PC-9 (cell line): ENCODE results near the gene PIK3CA. TPM values are rescaled to one million over a fixed set of nuclear protein-coding genes. Genes with fewer than 3 reads are reported as not detected.

ENCODE experiments used
- BruUV-seq: library from RNA; stranded (reverse); fragments of 400-500 nt; replicated peaks from 2 replicates; lab custom pipeline; 2021; lab: Mats Ljungman, UMichigan
- CTCF ChIA-PET: fragments of 300-600 bp; sonication (Branson Sonifier 250); formaldehyde crosslinking; loops from one replicate; lab custom pipeline; 2022; ENCODE audit warnings: antibody characterized with exemption; lab: Charles Lee
- POLR2A ChIA-PET: fragments of 300-600 bp; sonication (Branson Sonifier 250); formaldehyde crosslinking; loops from one replicate; lab custom pipeline; 2022; ENCODE audit warnings: antibody characterized with exemption; ENCODE audit not compliant: unreplicated experiment; lab: Charles Lee
- DNase-seq, 2 experiments: peaks; one replicate each; pipeline versions ENCODE4 v3.0.0 to v3.0.0-alpha.2; 2015 to 2022; ENCODE audit warnings: mixed read lengths in 1 of 2
- H2AFZ ChIP-seq: fragments of 200-600 bp; sonication (generic); 2 replicates; pipeline ENCODE4 v1.8.1; 2017; ENCODE audit warnings: antibody characterized with exemption
- H3F3A ChIP-seq: fragments of 200-600 bp; sonication (generic); 2 replicates; pipeline ENCODE4 v1.8.1; 2017; ENCODE audit warnings: antibody characterized with exemption, mild to moderate bottlenecking, low read depth; ENCODE audit not compliant: insufficient read depth
- H3K27ac ChIP-seq: fragments of 200-600 bp; sonication (generic); 2 replicates; pipeline ENCODE4 v1.6.1; 2016; ENCODE audit warnings: mixed run types
- H3K27me3 ChIP-seq: fragments of 200-600 bp; sonication (generic); 2 replicates; pipeline ENCODE4 v1.6.1; 2016; ENCODE audit warnings: low read depth, mixed run types; ENCODE audit not compliant: insufficient read depth
- H3K36me3 ChIP-seq: fragments of 200-600 bp; sonication (generic); 2 replicates; pipeline ENCODE4 v1.6.1; 2016; ENCODE audit warnings: low read depth, mixed run types
- H3K4me1 ChIP-seq: fragments of 200-600 bp; sonication (generic); replicated peaks from 2 replicates; pipeline ENCODE4 v1.6.1; 2016; ENCODE audit warnings: mixed run types; ENCODE audit not compliant: insufficient read depth
- H3K4me2 ChIP-seq: fragments of 200-600 bp; sonication (generic); 2 replicates; pipeline ENCODE4 v1.6.1; 2017; ENCODE audit warnings: mixed run types
- H3K4me3 ChIP-seq: fragments of 200-600 bp; sonication (generic); 2 replicates; pipeline ENCODE4 v1.6.1; 2016; ENCODE audit warnings: mixed run types
- H3K79me2 ChIP-seq: fragments of 200-600 bp; sonication (generic); 2 replicates; pipeline ENCODE4 v1.6.1; 2017; ENCODE audit warnings: low read depth, mixed run types
- H3K9me2 ChIP-seq: fragments of 200-600 bp; sonication (generic); 2 replicates; pipeline ENCODE4 v1.8.1; 2017; ENCODE audit warnings: mild to moderate bottlenecking; ENCODE audit not compliant: insufficient read depth
- H3K9me3 ChIP-seq: fragments of 200-600 bp; sonication (generic); 2 replicates; pipeline ENCODE4 v1.8.1; 2016; ENCODE audit warnings: low read depth; ENCODE audit not compliant: insufficient read depth
- H4K20me1 ChIP-seq: fragments of 200-600 bp; sonication (generic); 2 replicates; pipeline ENCODE4 v1.8.1; 2017; ENCODE audit not compliant: insufficient read depth
- EZH2 ChIP-seq: fragments of 200-600 bp; sonication (generic); IDR thresholded peaks from 2 replicates; pipeline ENCODE4 v1.8.0; 2017; ENCODE audit warnings: antibody characterized with exemption, low read depth
- intact Hi-C: fragments of 100-400 bp; cut with micrococcal nuclease; formaldehyde crosslinking; loops from one replicate; pipeline ENCODE4 v1.10.0; 2022; ENCODE audit not compliant: unreplicated experiment
- total RNA-seq: library from RNA; stranded (reverse); gene quantifications from 2 replicates; pipeline ENCODE4 v1.2.3, GENCODE V29; 2021
- TF ChIP-seq, protein P1 (sequence below): fragments of 200-600 bp; sonication (generic); conservative IDR thresholded peaks from 2 replicates; pipeline ENCODE4 v1.6.1; 2017; ENCODE audit warnings: mixed run types, antibody characterized with exemption, mild to moderate bottlenecking, moderate library complexity

The PIK3CA gene
- total RNA-seq, 1 experiment from 2014 or later = 39.9 TPM

- Histone ChIP-seq H3K79me2 (peaks cover 39% of the 10 kb centered on the region), H3K9me3 (no peaks in the 10 kb centered on the region), H3K4me2 (no peak overlapping the region), H3K9me2 (no peaks in the 10 kb centered on the region), H3K27ac (no peak overlapping the region), H3F3A (no peaks in the 10 kb centered on the region), H3K4me1 (0 out of 2 replicates have a peak, but pooled peaks cover under 1% of the 10 kb centered on the region), H3K27me3 (no peaks in the 10 kb centered on the region), H3K4me3 (no peak overlapping the region), H2AFZ (no peak overlapping the region), H3K36me3 (no peaks in the 10 kb centered on the region), H4K20me1 (peaks cover 30% of the 10 kb centered on the region)
- ChIA-PET CTCF (interaction anchor here (0.5 kb wide), 1 partner anchor 60 kb away, joined by 4 read pairs; no protein-coding TSS in a partner anchor), POLR2A (interaction anchor here (0.7 kb wide), 1 partner anchor 144 kb away, joined by 6 read pairs; no protein-coding TSS in a partner anchor)
- BruUV-seq = no TSS peak
- TF ChIP-seq, protein P1, sequence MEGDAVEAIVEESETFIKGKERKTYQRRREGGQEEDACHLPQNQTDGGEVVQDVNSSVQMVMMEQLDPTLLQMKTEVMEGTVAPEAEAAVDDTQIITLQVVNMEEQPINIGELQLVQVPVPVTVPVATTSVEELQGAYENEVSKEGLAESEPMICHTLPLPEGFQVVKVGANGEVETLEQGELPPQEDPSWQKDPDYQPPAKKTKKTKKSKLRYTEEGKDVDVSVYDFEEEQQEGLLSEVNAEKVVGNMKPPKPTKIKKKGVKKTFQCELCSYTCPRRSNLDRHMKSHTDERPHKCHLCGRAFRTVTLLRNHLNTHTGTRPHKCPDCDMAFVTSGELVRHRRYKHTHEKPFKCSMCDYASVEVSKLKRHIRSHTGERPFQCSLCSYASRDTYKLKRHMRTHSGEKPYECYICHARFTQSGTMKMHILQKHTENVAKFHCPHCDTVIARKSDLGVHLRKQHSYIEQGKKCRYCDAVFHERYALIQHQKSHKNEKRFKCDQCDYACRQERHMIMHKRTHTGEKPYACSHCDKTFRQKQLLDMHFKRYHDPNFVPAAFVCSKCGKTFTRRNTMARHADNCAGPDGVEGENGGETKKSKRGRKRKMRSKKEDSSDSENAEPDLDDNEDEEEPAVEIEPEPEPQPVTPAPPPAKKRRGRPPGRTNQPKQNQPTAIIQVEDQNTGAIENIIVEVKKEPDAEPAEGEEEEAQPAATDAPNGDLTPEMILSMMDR = no peak
- TF ChIP-seq EZH2 = no peak
- no peak for DNase-seq
- intact Hi-C loops = no loop called here
Observed at GRCh38 chr3:179186426-179186825, 38.3 kb downstream of the PIK3CA start.

- intact Hi-C loops = no loop called here
- no peaks in the 10 kb centered on the region for H3K4me1 ChIP-seq
- no TSS peak for BruUV-seq
- no peaks in the 10 kb centered on the region for H3K27me3 ChIP-seq
- H3K9me2 ChIP-seq = no peaks in the 10 kb centered on the region
- DNase-seq = no peak
- H3K4me2 ChIP-seq = no peak overlapping the region
- H3K4me3 ChIP-seq = no peak overlapping the region
- POLR2A ChIA-PET = no interaction called here
- TF ChIP-seq EZH2 = no peak
- TF ChIP-seq, protein P1 = no peak
- H3K9me3 ChIP-seq = no peaks in the 10 kb centered on the region
- no peaks in the 10 kb centered on the region for H3F3A ChIP-seq
- peaks cover 25% of the 10 kb centered on the region; the same call in 1 of the 2 replicates for H3K79me2 ChIP-seq
- peaks cover 12% of the 10 kb centered on the region; the same call in 1 of the 2 replicates for H4K20me1 ChIP-seq
- CTCF ChIA-PET = no interaction called here
- H3K36me3 ChIP-seq = no peaks in the 10 kb centered on the region
- H3K27ac ChIP-seq = no peak overlapping the region
- no peak overlapping the region for H2AFZ ChIP-seq
Observed at GRCh38 chr3:179189759-179190158, 41.6 kb downstream of the PIK3CA start.

DNA sequence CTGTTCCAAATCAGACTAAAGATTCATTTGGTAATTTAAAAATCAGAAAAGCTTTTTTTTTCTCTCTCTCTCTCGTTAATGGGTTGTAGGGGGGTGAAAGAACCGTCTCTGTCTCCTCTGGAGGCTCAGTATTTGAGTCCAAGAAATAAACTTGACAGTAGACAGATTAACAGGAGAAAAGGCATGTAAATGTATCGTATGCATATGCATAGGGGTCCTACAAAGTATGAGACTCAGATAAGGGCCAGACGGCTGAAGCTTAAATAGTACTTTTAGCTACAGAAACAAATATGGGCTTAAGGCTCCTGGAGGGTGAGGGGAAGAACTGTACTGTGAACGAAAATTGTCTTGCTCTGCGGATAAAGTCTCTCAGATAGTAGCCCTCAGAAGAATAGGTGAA, 42.4 kb downstream of the PIK3CA start:
- ChIA-PET POLR2A (no interaction called here), CTCF (no interaction called here)
- Histone ChIP-seq H3K36me3 (no peaks in the 10 kb centered on the region), H4K20me1 (peaks cover 12% of the 10 kb centered on the region; the same call in 1 of the 2 replicates), H3K4me1 (no peaks in the 10 kb centered on the region), H2AFZ (no peak overlapping the region), H3K27ac (no peak overlapping the region), H3K4me3 (no peak overlapping the region), H3K27me3 (no peaks in the 10 kb centered on the region), H3K4me2 (no peak overlapping the region), H3K9me2 (no peaks in the 10 kb centered on the region), H3K79me2 (peaks cover 28% of the 10 kb centered on the region), H3K9me3 (no peaks in the 10 kb centered on the region), H3F3A (no peaks in the 10 kb centered on the region)
- TF ChIP-seq EZH2 = no peak
- TF ChIP-seq, protein P1 = no peak
- DNase-seq = no peak
- BruUV-seq = no TSS peak
- intact Hi-C loops = no loop called here
